Fibroblast of villous mesenchyme (primary cell): ENCODE data around the gene NDST1. TPM values are rescaled to one million over a fixed set of nuclear protein-coding genes. Genes with fewer than 3 reads are reported as not detected.

Experiments
- DNase-seq: peaks from one replicate; pipeline ENCODE4 v3.0.0-alpha.2; 2010; ENCODE audit warnings: low read depth
- H3K4me3 ChIP-seq: 2 replicates; pipeline ENCODE4 v1.5.1; 2011; ENCODE audit warnings: low read depth, mild to moderate bottlenecking, low read length
- CTCF ChIP-seq: IDR thresholded peaks from 2 replicates; pipeline ENCODE4 v1.5.1; 2012; ENCODE audit warnings: low read depth, mild to moderate bottlenecking, low read length; ENCODE audit not compliant: insufficient read depth
- total RNA-seq: library from RNA; depleted of rRNA; stranded (reverse); fragments of >200 nt; gene quantifications from 2 replicates; pipeline ENCODE4 v1.2.3, GENCODE V29; 2012

NDST1 gene
- total RNA-seq, 1 donor, result 87.2 TPM

- no peak overlapping the region for H3K4me3 ChIP-seq
- DNase-seq, result no peak
- peak; percentile 2 for TF ChIP-seq CTCF
Measured at GRCh38 chr5:150489360-150490295, 18.3 kb upstream of the NDST1 start.

- no peak overlapping the region for H3K4me3 ChIP-seq
- no peak for TF ChIP-seq CTCF
- no peak for DNase-seq
Measured at GRCh38 chr5:150490296-150490669, 17.6 kb upstream of the NDST1 start.

GRCh38 chr5:150490754-150491153 is 17.2 kb upstream of the NDST1 start:
- TF ChIP-seq CTCF, result no peak
- no peak for DNase-seq
- H3K4me3 ChIP-seq, result no peak overlapping the region

- H3K4me3 ChIP-seq, result no peak overlapping the region
- DNase-seq, result no peak
- TF ChIP-seq CTCF, result no peak
Measured at GRCh38 chr5:150491876-150492275, 16.1 kb upstream of the NDST1 start.

GRCh38 chr5:150492621-150493020 is 15.3 kb upstream of the NDST1 start:
- TF ChIP-seq CTCF, result no peak
- peak; percentile 65 for DNase-seq
- no peak overlapping the region for H3K4me3 ChIP-seq

- H3K4me3 ChIP-seq, result no peak overlapping the region
- DNase-seq, result no peak
- TF ChIP-seq CTCF, result no peak
Measured at GRCh38 chr5:150496098-150496497, 11.8 kb upstream of the NDST1 start.
